Omental fat pad (tissue), 4 donors: ENCODE measurements around the gene OPRD1. TPM values are rescaled to one million over a fixed set of nuclear protein-coding genes. Genes with fewer than 3 reads are reported as not detected.
"Not testable (repeated sequence)": the region's sequence is repeated elsewhere in the genome, so short reads cannot be mapped to it uniquely, and the experiment has no call there.

Experiments used
- ATAC-seq: fragments of 150-250 bp; one replicate; pipeline ENCODE4 v1.9.1; 2016; ENCODE audit warnings: mild to moderate bottlenecking, moderate library complexity; ENCODE audit not compliant: low FRiP score
- DNase-seq: peaks from one replicate; pipeline ENCODE4 v3.0.0-alpha.2; 2019; ENCODE audit warnings: low spot score
- CTCF ChIP-seq, 3 donors: fragments of 450-650 bp; IDR thresholded peaks; one replicate each; pipeline ENCODE4 v1.5.1; 2016 to 2017; ENCODE audit warnings: antibody characterized with exemption in 3 of 3, mild to moderate bottlenecking in 3 of 3, moderate library complexity in 2 of 3
- total RNA-seq, 4 donors: library from RNA; depleted of rRNA; stranded (reverse); fragments of >200 nt; gene quantifications; one replicate each; pipeline ENCODE4 v1.1.0, GENCODE V29; 2016

The OPRD1 gene
- total RNA-seq, 4 donors from 2014 or later: not detected

GRCh38 chr1:28862571-28863403 lies 50.8 kb downstream of the OPRD1 start:
- DNase-seq (no peak), ATAC-seq (no peak)
- TF ChIP-seq CTCF (IDR thresholded peaks at IDR 0.05): no peak

- ATAC-seq: no peak
These were observed 52.7 kb downstream of the OPRD1 start for GRCh38 chr1:28864695-28865094.

GRCh38 chr1:28865997-28866650 lies 54.2 kb downstream of the OPRD1 start:
- ATAC-seq (no peak), DNase-seq (no peak)
- TF ChIP-seq CTCF (IDR thresholded peaks at IDR 0.05): no peak

More at GRCh38 chr1:28864695-28865094, 52.7 kb downstream of the OPRD1 start:
- DNase-seq: no peak
- TF ChIP-seq CTCF (IDR thresholded peaks at IDR 0.05): no peak

GRCh38 chr1:28867850-28868249 lies 55.9 kb downstream of the OPRD1 start:
- DNase-seq: no peak
- no peak for ATAC-seq

GRCh38 chr1:28869952-28870351 lies 58.0 kb downstream of the OPRD1 start:
- TF ChIP-seq CTCF (IDR thresholded peaks at IDR 0.05): no peak
- DNase-seq (no peak), ATAC-seq (no peak)

More at GRCh38 chr1:28867850-28868249, 55.9 kb downstream of the OPRD1 start:
- TF ChIP-seq CTCF (IDR thresholded peaks at IDR 0.05): no peak

- DNase-seq (no peak), ATAC-seq (no peak)
- no peak for TF ChIP-seq CTCF (IDR thresholded peaks at IDR 0.05)
These were observed 59.8 kb downstream of the OPRD1 start for GRCh38 chr1:28871631-28872401.

GRCh38 chr1:28875134-28875533 lies 63.2 kb downstream of the OPRD1 start:
- not testable (repeated sequence) for ATAC-seq, DNase-seq
